Adrenal gland (tissue), 12 donors: ENCODE data around the gene CCDC3. TPM values are rescaled to one million over a fixed set of nuclear protein-coding genes. Genes with fewer than 3 reads are reported as not detected.

ENCODE experiments used
- DNase-seq, 7 donors: peaks; one replicate each; pipeline ENCODE4 v3.0.0-alpha.2; 2019 to 2020
- H3K27ac ChIP-seq, 5 donors: fragments of 200-600 bp; sonication (generic) in 4 of 5; 1 replicate in 3 of 5; 2 replicates in 2 of 5; pipeline versions ENCODE4 v1.5.1 to v1.8.0; 2016 to 2020; ENCODE audit warnings: mild to moderate bottlenecking in 1 of 5
- H3K27me3 ChIP-seq: fragments of 200-600 bp; 2 replicates; pipeline ENCODE4 v1.8.0; 2021
- H3K36me3 ChIP-seq, 2 donors: fragments of 200-600 bp; replicated peaks in 1 of 2; 1 replicate in 1 of 2; 2 replicates in 1 of 2; pipeline versions ENCODE4 v1.5.1 to v1.8.0; 2018 to 2022
- H3K4me1 ChIP-seq, 2 donors: fragments of 200-600 bp; replicated peaks in 1 of 2; 1 replicate in 1 of 2; 2 replicates in 1 of 2; pipeline versions ENCODE4 v1.5.1 to v1.8.0; 2018 to 2021
- H3K4me3 ChIP-seq, 4 donors: fragments of 200-600 bp; sonication (generic) in 3 of 4; one replicate each; pipeline ENCODE4 v1.5.1; 2016 to 2018
- H3K9me3 ChIP-seq, 3 donors: fragments of 200-600 bp; sonication (generic) in 1 of 3; replicated peaks in 1 of 3; 1 replicate in 2 of 3; 2 replicates in 1 of 3; pipeline versions ENCODE4 v1.5.1 to v1.8.0; 2016 to 2021
- CTCF ChIP-seq, 6 experiments: fragments of 450-650 bp in 4 of 6; fragments of 200-600 bp in 2 of 6; sonication (generic) in 1 of 6; IDR thresholded peaks; 1 replicate in 5 of 6; 2 replicates in 1 of 6; pipeline versions ENCODE4 v1.5.1 to v1.8.0; 2016 to 2021; ENCODE audit warnings: antibody characterized with exemption in 6 of 6, mild to moderate bottlenecking in 2 of 6, moderate library complexity in 1 of 6
- POLR2A ChIP-seq, 2 donors: fragments of 450-650 bp; IDR thresholded peaks; one replicate each; pipeline ENCODE4 v1.6.1; 2017; ENCODE audit warnings: antibody characterized with exemption in 2 of 2, mild to moderate bottlenecking in 2 of 2, moderate library complexity in 1 of 2
- WGBS, 4 donors: extraction: QIAGEN DNeasy Blood & Tissue Kit in 2 of 4; methylation state at CpG; one replicate each; pipeline versions ENCODE4 v1.1.5 to v1.1.7; 2013 to 2017; 5-methylcytosine and 5-hydroxymethylcytosine counted together
- intact Hi-C, 2 donors: fragments of 100-400 bp; cut with DNase I; formaldehyde crosslinking; loops; one replicate each; pipeline versions ENCODE4 v1.14.1 to v1.15.0; 2022 to 2023
- polyA plus RNA-seq, 3 donors: library from polyadenylated mRNA; stranded (reverse); fragments of 200-250 nt in 2 of 3; fragments of 350-450 nt in 1 of 3; fragmentation: Illumina TruSeq in 1 of 3; extraction: RNeasy Lipid Tissue Mini Kit (QIAGEN cat#74804) in 1 of 3; gene quantifications; one replicate each; pipeline ENCODE4 v1.2.3, GENCODE V29; 2013 to 2014
- total RNA-seq, 9 donors: library from RNA; depleted of rRNA in 4 of 9; stranded (reverse); fragments of >200 nt in 4 of 9; fragments of 120-200 nt in 1 of 9; fragmentation: NEBNext Ultra II Directional in 1 of 9; extraction: Animal tissue kit (Norgen Biotek cat#: 25700) in 1 of 9; gene quantifications; one replicate each; pipeline versions ENCODE4 v1.1.0 to v1.2.4, GENCODE V29; 2013 to 2023
- donor health status: healthy with polysubstance abuse.
- donor health status: Bipolar disorder and iron deficiency.
- donor health status: DM: yes; HTN: yes; CAD: no.
- donor health status: DM: no; HTN: no; CAD: no.
- donor health status: DM: no; HTN: no; CAD: no.
- donor health status: DM: yes; HTN: yes; CAD: no.

Gene CCDC3
- total and polyA plus RNA-seq, 12 donors = 1.6 to 9.9 (median 5.8) TPM

- Histone ChIP-seq H3K9me3 (peaks cover 0 to 6% (median 0%) of the 10 kb centered on the region in 3 donors), H3K4me1 (peaks cover 0 to 5% of the 10 kb centered on the region in 2 donors), H3K27me3 (no peaks in the 10 kb centered on the region), H3K36me3 (no peaks in the 10 kb centered on the region), H3K27ac (no peak overlapping the region), H3K4me3 (no peak overlapping the region)
- 79 to 86% (median 84%) methylated on average over 3 of the region's 3 CpGs for WGBS, 4 donors
- TF ChIP-seq CTCF (IDR thresholded peaks at IDR 0.05) (no peak), POLR2A (IDR thresholded peaks at IDR 0.05) (no peak)
- intact Hi-C loops = no loop called here
- no peak for DNase-seq
Measured at GRCh38 chr10:12962556-12962955, 39.0 kb downstream of the CCDC3 start.

GRCh38 chr10:12961416-12962205, 39.9 kb downstream of the CCDC3 start:
- peaks cover 0 to 5% of the 10 kb centered on the region in 2 donors for H3K4me1 ChIP-seq
- H3K4me3 ChIP-seq = no peak overlapping the region
- DNase-seq = no peak
- TF ChIP-seq POLR2A (IDR thresholded peaks at IDR 0.05) = no peak
- no peak for TF ChIP-seq CTCF (IDR thresholded peaks at IDR 0.05)
- H3K36me3 ChIP-seq = no peaks in the 10 kb centered on the region
- no peaks in the 10 kb centered on the region for H3K9me3 ChIP-seq
- 67 to 73% (median 72%) methylated on average over 7 of the region's 7 CpGs for WGBS, 4 donors
- peak overlapping the region in 1 of 5 donors; percentile 70 for H3K27ac ChIP-seq
- intact Hi-C loops = no loop called here
- H3K27me3 ChIP-seq = no peaks in the 10 kb centered on the region

GRCh38 chr10:12960941-12961340, 40.6 kb downstream of the CCDC3 start:
- TF ChIP-seq POLR2A (IDR thresholded peaks at IDR 0.05) = no peak
- no peak for TF ChIP-seq CTCF (IDR thresholded peaks at IDR 0.05)
- Histone ChIP-seq H3K9me3 (no peaks in the 10 kb centered on the region), H3K36me3 (no peaks in the 10 kb centered on the region), H3K4me1 (peaks cover 0 to 5% of the 10 kb centered on the region in 2 donors), H3K27me3 (no peaks in the 10 kb centered on the region), H3K27ac (peak overlapping the region in 1 of 5 donors; percentile 70), H3K4me3 (no peak overlapping the region)
- intact Hi-C loops = no loop called here
- DNase-seq = no peak
- 74 to 89% (median 81%) methylated on average over 8 of the region's 8 CpGs for WGBS, 4 donors

- intact Hi-C loops = no loop called here
- H3K36me3 ChIP-seq = no peaks in the 10 kb centered on the region
- peaks cover 0 to 5% of the 10 kb centered on the region in 2 donors for H3K4me1 ChIP-seq
- peak in 6 of 7 donors; percentile 21 to 53 (median 31) for DNase-seq
- no peak overlapping the region for H3K4me3 ChIP-seq
- TF ChIP-seq POLR2A (IDR thresholded peaks at IDR 0.05) = no peak
- TF ChIP-seq CTCF (IDR thresholded peaks at IDR 0.05) = no peak
- peak overlapping the region in 1 of 5 donors; percentile 70 for H3K27ac ChIP-seq
- no peaks in the 10 kb centered on the region for H3K9me3 ChIP-seq
- no peaks in the 10 kb centered on the region for H3K27me3 ChIP-seq
- WGBS, 4 donors = 11 to 29% (median 24%) methylated on average over 13 to 15 of the region's 15 CpGs
Measured at GRCh38 chr10:12960334-12960898, 41.1 kb downstream of the CCDC3 start.
